LNCAP (cell line): ENCODE measurements around the gene SPRED1.

Source experiments
- TF ChIP-seq, protein P1 (sequence below): fragments of 450-650 bp; IDR thresholded peaks from 2 replicates; pipeline ENCODE4 v1.5.1; 2017; ENCODE audit warnings: mild to moderate bottlenecking

SPRED1 gene

DNA sequence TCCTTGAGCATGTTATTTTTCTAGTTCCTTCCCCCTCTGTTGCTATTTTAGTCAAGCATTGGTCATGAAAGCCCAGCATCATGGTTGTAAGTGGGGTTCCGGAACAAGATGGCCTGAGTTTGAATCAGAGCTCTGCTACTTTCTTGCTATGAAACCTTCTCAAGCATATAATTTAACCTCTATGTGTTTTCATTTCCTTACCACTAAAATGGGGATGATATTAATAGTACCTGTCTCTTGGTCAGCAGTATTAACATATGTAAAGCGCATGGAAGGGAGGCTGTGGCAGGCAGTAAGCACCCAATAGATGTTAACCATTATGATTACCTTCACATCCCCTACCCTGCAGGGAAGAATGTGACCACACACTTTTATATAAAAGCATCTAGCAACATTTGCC is 14.3 kb upstream of the SPRED1 start:
- TF ChIP-seq, protein P1, sequence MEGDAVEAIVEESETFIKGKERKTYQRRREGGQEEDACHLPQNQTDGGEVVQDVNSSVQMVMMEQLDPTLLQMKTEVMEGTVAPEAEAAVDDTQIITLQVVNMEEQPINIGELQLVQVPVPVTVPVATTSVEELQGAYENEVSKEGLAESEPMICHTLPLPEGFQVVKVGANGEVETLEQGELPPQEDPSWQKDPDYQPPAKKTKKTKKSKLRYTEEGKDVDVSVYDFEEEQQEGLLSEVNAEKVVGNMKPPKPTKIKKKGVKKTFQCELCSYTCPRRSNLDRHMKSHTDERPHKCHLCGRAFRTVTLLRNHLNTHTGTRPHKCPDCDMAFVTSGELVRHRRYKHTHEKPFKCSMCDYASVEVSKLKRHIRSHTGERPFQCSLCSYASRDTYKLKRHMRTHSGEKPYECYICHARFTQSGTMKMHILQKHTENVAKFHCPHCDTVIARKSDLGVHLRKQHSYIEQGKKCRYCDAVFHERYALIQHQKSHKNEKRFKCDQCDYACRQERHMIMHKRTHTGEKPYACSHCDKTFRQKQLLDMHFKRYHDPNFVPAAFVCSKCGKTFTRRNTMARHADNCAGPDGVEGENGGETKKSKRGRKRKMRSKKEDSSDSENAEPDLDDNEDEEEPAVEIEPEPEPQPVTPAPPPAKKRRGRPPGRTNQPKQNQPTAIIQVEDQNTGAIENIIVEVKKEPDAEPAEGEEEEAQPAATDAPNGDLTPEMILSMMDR = no peak

DNA sequence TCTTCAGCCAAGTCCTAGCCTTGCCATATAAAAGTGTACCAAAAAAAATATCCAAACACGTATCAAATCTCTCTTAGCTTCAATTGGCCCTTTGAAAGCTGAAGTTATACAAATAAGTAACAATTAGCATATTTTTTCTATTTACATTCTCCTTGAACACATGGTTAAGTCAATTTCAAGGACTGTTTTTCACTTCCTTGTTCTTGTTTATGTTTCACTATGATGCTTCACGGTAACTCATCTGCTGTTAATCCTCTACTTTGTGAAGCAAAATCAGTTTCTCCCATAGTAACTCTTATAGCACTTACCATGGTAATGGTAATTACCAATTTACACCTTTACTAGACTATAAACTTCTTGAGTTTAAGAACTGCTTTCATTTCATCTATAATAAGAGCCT is 10.6 kb upstream of the SPRED1 start:
- TF ChIP-seq, protein P1 = no peak

DNA sequence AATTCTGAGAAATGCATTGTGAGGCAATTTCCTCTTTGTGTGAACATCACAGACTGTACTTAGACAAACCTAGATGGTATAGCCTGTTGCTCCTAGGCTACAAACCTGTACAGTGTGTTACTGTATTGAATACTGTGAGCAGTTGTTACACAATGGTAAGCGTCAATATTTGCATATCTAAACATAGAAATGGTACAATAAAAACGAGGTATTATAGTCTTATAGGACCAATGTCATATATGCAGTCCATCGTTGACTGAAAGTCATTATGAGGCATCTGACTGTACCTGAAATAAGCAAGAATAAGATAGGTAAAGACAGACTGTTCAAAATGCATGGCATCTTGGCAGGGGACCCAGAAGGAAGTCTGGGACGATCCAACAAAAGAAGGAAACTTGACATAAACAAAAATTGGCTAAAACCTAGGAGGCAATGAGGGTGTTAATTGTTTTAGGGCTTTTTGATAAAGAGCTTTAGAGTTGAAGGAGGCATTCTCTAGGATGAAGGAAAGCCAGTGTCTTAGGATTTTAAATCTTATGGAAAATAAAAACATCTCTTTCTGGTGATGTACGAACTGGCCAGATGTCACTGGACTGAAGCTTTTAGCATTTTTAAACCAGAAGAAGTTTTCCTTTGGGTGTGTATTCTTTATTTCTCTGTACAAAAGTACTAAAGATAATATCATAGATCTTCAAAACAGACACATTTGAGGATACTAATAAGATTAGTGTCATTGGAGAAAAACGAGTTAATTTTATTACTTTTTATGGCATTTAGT is 9.2 kb upstream of the SPRED1 start:
- TF ChIP-seq, protein P1 = no peak

DNA sequence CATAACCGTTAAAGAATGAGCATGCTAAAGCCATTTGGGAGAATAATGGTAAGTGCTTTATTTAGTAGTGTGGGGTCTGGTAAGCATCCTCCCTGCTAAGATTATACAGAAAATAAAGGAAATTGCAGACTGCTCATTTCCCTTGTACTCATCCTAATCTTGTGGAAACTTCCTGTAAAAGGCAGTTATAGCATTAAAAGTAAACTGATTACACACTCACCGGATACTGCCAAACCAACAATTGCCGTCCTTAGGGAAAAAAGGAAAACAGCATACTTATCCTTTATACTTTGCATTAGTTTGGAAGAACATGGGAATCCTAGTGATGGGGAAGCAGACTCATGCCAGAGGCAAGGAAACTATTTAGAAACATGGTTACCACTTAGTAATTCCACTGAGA is 5.3 kb upstream of the SPRED1 start:
- TF ChIP-seq, protein P1 = no peak

DNA sequence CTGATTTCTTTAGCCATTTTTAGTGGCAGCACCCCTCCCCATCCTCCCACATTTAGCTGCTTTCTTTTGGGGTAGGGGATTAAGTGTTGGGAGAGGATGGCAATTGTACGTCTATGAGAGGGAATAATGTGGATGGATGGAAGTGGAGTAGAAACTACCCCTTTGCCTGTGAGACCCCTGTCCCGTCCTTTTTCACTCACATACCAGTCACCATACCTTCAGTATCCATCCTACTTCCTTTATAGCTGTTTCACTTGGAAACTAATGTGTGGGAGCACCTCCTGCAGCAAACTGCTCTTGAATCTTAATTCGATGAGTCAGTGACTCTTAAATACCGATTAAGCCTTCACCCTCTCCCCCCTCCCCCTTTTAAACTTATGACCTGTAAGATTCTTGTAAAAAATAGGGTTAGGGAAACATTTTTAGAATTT is 730 bp downstream of the SPRED1 start:
- TF ChIP-seq, protein P1 = no peak

DNA sequence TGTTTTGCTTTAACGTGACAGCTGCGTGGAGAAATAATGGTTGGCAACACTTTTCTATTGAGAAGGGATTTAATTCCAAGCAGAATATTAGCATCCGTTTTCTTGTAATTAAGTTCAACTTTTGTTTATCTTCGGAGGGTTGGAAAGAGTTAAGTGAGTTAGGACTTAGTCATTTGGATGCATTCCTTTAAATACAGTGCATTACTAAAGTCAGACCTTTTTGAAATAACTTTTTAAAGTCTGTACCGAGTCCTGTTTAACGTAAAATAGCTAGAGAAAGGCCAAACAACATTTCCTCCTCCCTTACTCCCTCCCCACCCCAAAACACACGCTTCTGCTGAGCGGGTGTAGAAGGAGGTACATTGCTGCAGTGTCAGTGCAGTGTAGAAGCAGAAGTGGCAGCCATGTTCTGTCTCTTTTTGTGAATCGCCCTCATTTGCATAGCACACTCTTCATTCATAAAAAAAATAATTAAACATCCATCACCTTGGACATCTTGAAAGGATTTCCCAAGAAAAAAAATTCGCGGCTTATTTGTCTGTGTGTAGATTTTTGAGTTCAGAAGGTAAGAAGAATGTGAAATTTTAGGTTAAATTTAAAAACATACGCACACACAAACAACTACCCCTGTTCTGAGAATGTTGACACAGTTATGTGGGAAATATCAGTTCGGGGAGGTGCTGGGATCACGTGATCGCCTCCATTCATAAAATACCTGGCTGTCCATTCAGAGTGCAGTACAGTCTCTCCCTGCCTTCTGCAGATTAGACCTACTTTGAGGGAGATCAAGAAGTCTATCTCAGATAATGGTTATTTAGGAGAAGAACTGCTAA is 1.6 kb downstream of the SPRED1 start:
- TF ChIP-seq, protein P1 = no peak

DNA sequence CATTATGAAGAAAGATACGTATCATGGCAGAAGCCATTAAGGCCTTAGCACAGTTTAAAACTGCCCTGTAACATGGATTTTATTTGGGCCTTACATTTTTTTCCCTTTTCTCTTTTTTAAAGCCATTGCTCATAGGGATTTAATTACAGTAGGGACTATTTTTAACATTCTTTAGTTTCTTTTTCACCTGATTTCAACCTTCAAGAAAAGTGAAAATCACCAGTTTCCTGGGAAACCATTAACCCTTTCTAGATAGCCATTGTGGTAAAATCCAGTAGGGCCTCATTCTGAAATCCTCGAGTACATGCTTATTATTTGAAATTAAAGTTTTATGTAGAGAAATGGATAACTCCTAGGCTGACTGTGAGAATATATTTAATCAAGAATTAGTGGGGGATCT is 3.1 kb downstream of the SPRED1 start:
- TF ChIP-seq, protein P1 = no peak
